HG03066 (cell line): ENCODE results near the gene CNTLN.
"Not testable (repeated sequence)": the region's sequence is repeated elsewhere in the genome, so short reads cannot be mapped to it uniquely, and the experiment has no call there.

Experiments
- ATAC-seq: cut with Tn5 transposase; IDR thresholded peaks from one replicate; pipeline ENCODE4 v1.9.1; 2021; ENCODE audit warnings: low read depth; ENCODE audit not compliant: unreplicated experiment

The CNTLN gene

GRCh38 chr9:17488662-17489061, 353.8 kb downstream of the CNTLN start:
- ATAC-seq, result no peak

GRCh38 chr9:17490110-17490509, 355.3 kb downstream of the CNTLN start:
- no peak for ATAC-seq

- no peak for ATAC-seq
These were observed 356.9 kb downstream of the CNTLN start for GRCh38 chr9:17491780-17492179.

- no peak for ATAC-seq
These were observed 368.4 kb downstream of the CNTLN start for GRCh38 chr9:17503196-17503595.

GRCh38 chr9:17509151-17509550, 374.3 kb downstream of the CNTLN start:
- ATAC-seq, result no peak

GRCh38 chr9:17509701-17510100, 374.9 kb downstream of the CNTLN start:
- ATAC-seq, result no peak

- no peak for ATAC-seq
These were observed 384.9 kb downstream of the CNTLN start for GRCh38 chr9:17519761-17520160.

- no peak for ATAC-seq
These were observed 385.6 kb downstream of the CNTLN start for GRCh38 chr9:17520268-17521064.

- ATAC-seq, result no peak
These were observed 386.4 kb downstream of the CNTLN start for GRCh38 chr9:17521100-17521855.

GRCh38 chr9:17526726-17527125, 391.9 kb downstream of the CNTLN start:
- ATAC-seq, result not testable (repeated sequence)

GRCh38 chr9:17528859-17529258, 394.0 kb downstream of the CNTLN start:
- no peak for ATAC-seq

- ATAC-seq, result peak; percentile 73
These were observed 396.9 kb downstream of the CNTLN start for GRCh38 chr9:17531642-17532254.

GRCh38 chr9:17532461-17532860, 397.6 kb downstream of the CNTLN start:
- ATAC-seq, result no peak

- ATAC-seq, result no peak
These were observed 400.3 kb downstream of the CNTLN start for GRCh38 chr9:17535176-17535575.

GRCh38 chr9:17536027-17536426, 401.2 kb downstream of the CNTLN start:
- no peak for ATAC-seq

- ATAC-seq, result no peak
These were observed 416.2 kb downstream of the CNTLN start for GRCh38 chr9:17551023-17551422.
